Mesendoderm (in vitro differentiated cells): ENCODE data around the gene HPN.

Source experiments
- DNase-seq: peaks from one replicate; pipeline ENCODE4 v3.0.0; 2013
- H2AK5ac ChIP-seq: 2 replicates; pipeline ENCODE4 v1.6.1; 2013; ENCODE audit warnings: low read length, inconsistent platforms
- H2BK120ac ChIP-seq: 2 replicates; pipeline ENCODE4 v1.6.1; 2013; ENCODE audit warnings: low read depth, mild to moderate bottlenecking, low read length, moderate library complexity, mixed read lengths
- H2BK15ac ChIP-seq: replicated peaks from 2 replicates; pipeline ENCODE4 v1.6.1; 2013; ENCODE audit warnings: low read depth, mild to moderate bottlenecking, moderate library complexity
- H2BK5ac ChIP-seq: 2 replicates; pipeline ENCODE4 v1.6.1; 2013; ENCODE audit warnings: low read length, inconsistent platforms
- H3K18ac ChIP-seq: 2 replicates; pipeline ENCODE4 v1.6.1; 2013; ENCODE audit warnings: mild to moderate bottlenecking, low read length, mixed read lengths
- H3K23ac ChIP-seq: one replicate; pipeline ENCODE4 v1.6.1; 2013; ENCODE audit warnings: low read length
- H3K27ac ChIP-seq: 2 replicates; pipeline ENCODE4 v1.5.1; 2013; ENCODE audit warnings: low read depth, mild to moderate bottlenecking, inconsistent platforms, low read length, moderate library complexity
- H3K27me3 ChIP-seq: 2 replicates; pipeline ENCODE4 v1.6.1; 2013; ENCODE audit warnings: low read length, control low read depth, mild to moderate bottlenecking, inconsistent platforms; ENCODE audit not compliant: insufficient read depth, poor library complexity
- H3K36me3 ChIP-seq: 2 replicates; pipeline ENCODE4 v1.6.1; 2013; ENCODE audit warnings: low read length, inconsistent platforms; ENCODE audit not compliant: control insufficient read depth, insufficient read depth
- H3K4ac ChIP-seq: one replicate; pipeline ENCODE4 v1.6.1; 2013; ENCODE audit warnings: low read depth, mild to moderate bottlenecking, low read length, moderate library complexity
- H3K4me1 ChIP-seq: 2 replicates; pipeline ENCODE4 v1.6.1; 2013; ENCODE audit warnings: low read depth, low read length, inconsistent platforms; ENCODE audit not compliant: control insufficient read depth
- H3K4me2 ChIP-seq: 2 replicates; pipeline ENCODE4 v1.6.1; 2013; ENCODE audit warnings: low read length
- H3K4me3 ChIP-seq: 2 replicates; pipeline ENCODE4 v1.5.1; 2013; ENCODE audit warnings: mild to moderate bottlenecking, low read length
- H3K56ac ChIP-seq: one replicate; pipeline ENCODE4 v1.6.1; 2013; ENCODE audit warnings: low read length
- H3K79me1 ChIP-seq: 2 replicates; pipeline ENCODE4 v1.6.1; 2013; ENCODE audit warnings: low read length, inconsistent platforms
- H3K79me2 ChIP-seq: 2 replicates; pipeline ENCODE4 v1.6.1; 2013; ENCODE audit warnings: mild to moderate bottlenecking, low read length; ENCODE audit not compliant: control insufficient read depth, insufficient read depth
- H3K9ac ChIP-seq: 2 replicates; pipeline ENCODE4 v1.6.1; 2013; ENCODE audit warnings: low read length, inconsistent platforms
- H4K5ac ChIP-seq: one replicate; pipeline ENCODE4 v1.6.1; 2013; ENCODE audit warnings: low read length
- H4K8ac ChIP-seq: one replicate; pipeline ENCODE4 v1.6.1; 2013; ENCODE audit warnings: low read depth, mild to moderate bottlenecking, control low read depth, low read length, moderate library complexity
- WGBS: extraction: QIAGEN DNeasy Blood & Tissue Kit; methylation state at CpG from one replicate; pipeline ENCODE4 v1.1.7; 2013; ENCODE audit warnings: low lambda C conversion rate, missing lambda C conversion rate; ENCODE audit not compliant: insufficient coverage; ENCODE audit errors: extremely low coverage; 5-methylcytosine and 5-hydroxymethylcytosine counted together

HPN gene

GRCh38 chr19:35084509-35084762 is 42.9 kb downstream of the HPN start:
- Histone ChIP-seq H3K4me2 (no peak overlapping the region), H4K8ac (no peak overlapping the region), H2AK5ac (no peak overlapping the region), H3K23ac (no peak overlapping the region), H3K9ac (no peak overlapping the region), H3K27ac (no peak overlapping the region), H3K79me2 (no peaks in the 10 kb centered on the region), H3K79me1 (no peaks in the 10 kb centered on the region), H4K5ac (no peak overlapping the region), H3K56ac (peak overlapping the region; percentile 49), H3K4me1 (no peaks in the 10 kb centered on the region), H3K36me3 (no peaks in the 10 kb centered on the region), H2BK5ac (no peak overlapping the region), H3K27me3 (no peaks in the 10 kb centered on the region), H3K18ac (no peak overlapping the region), H2BK120ac (no peak overlapping the region), H3K4me3 (no peak overlapping the region), H3K4ac (no peak overlapping the region), H2BK15ac (no peak overlapping the region)
- no CpG with 5 or more reads among the region's 3 CpGs for WGBS
- peak; percentile 43 for DNase-seq

GRCh38 chr19:35085947-35086346 is 44.4 kb downstream of the HPN start:
- no peak overlapping the region for H2AK5ac ChIP-seq
- no CpG with 5 or more reads among the region's 6 CpGs for whole genome bisulfite sequencing
- no peaks in the 10 kb centered on the region for H3K27me3 ChIP-seq
- H3K18ac ChIP-seq: no peak overlapping the region
- H2BK120ac ChIP-seq: no peak overlapping the region
- peaks cover 2% of the 10 kb centered on the region for H3K4me1 ChIP-seq
- no peak overlapping the region for H3K27ac ChIP-seq
- no peak for DNase-seq
- H3K4ac ChIP-seq: no peak overlapping the region
- H3K36me3 ChIP-seq: no peaks in the 10 kb centered on the region
- no peaks in the 10 kb centered on the region for H3K79me2 ChIP-seq
- H3K56ac ChIP-seq: no peak overlapping the region
- H3K4me3 ChIP-seq: no peak overlapping the region
- H3K9ac ChIP-seq: no peak overlapping the region
- H4K8ac ChIP-seq: no peak overlapping the region
- no peak overlapping the region for H2BK15ac ChIP-seq
- no peak overlapping the region for H3K23ac ChIP-seq
- no peak overlapping the region for H4K5ac ChIP-seq
- H3K4me2 ChIP-seq: no peak overlapping the region
- no peaks in the 10 kb centered on the region for H3K79me1 ChIP-seq
- no peak overlapping the region for H2BK5ac ChIP-seq

GRCh38 chr19:35086455-35086854 is 44.9 kb downstream of the HPN start:
- H3K36me3 ChIP-seq: no peaks in the 10 kb centered on the region
- H3K27me3 ChIP-seq: no peaks in the 10 kb centered on the region
- H2AK5ac ChIP-seq: no peak overlapping the region
- H2BK15ac ChIP-seq: no peak overlapping the region
- H2BK5ac ChIP-seq: no peak overlapping the region
- H3K79me2 ChIP-seq: no peaks in the 10 kb centered on the region
- H3K4ac ChIP-seq: no peak overlapping the region
- H4K8ac ChIP-seq: no peak overlapping the region
- H3K4me2 ChIP-seq: no peak overlapping the region
- no peak overlapping the region for H4K5ac ChIP-seq
- no peaks in the 10 kb centered on the region for H3K79me1 ChIP-seq
- WGBS: no CpG with 5 or more reads among the region's 8 CpGs
- peaks cover 2% of the 10 kb centered on the region for H3K4me1 ChIP-seq
- no peak for DNase-seq
- H3K18ac ChIP-seq: no peak overlapping the region
- no peak overlapping the region for H3K9ac ChIP-seq
- H3K27ac ChIP-seq: no peak overlapping the region
- no peak overlapping the region for H3K4me3 ChIP-seq
- H2BK120ac ChIP-seq: no peak overlapping the region
- no peak overlapping the region for H3K23ac ChIP-seq
- H3K56ac ChIP-seq: no peak overlapping the region

- Histone ChIP-seq H3K27me3 (no peaks in the 10 kb centered on the region), H2AK5ac (no peak overlapping the region), H4K5ac (no peak overlapping the region), H3K4me3 (no peak overlapping the region), H3K79me1 (no peaks in the 10 kb centered on the region), H3K36me3 (no peaks in the 10 kb centered on the region), H3K23ac (no peak overlapping the region), H2BK15ac (no peak overlapping the region), H3K9ac (no peak overlapping the region), H3K18ac (no peak overlapping the region), H4K8ac (no peak overlapping the region), H3K4me2 (no peak overlapping the region), H3K4me1 (peaks cover 2% of the 10 kb centered on the region), H3K4ac (no peak overlapping the region), H3K79me2 (no peaks in the 10 kb centered on the region), H3K56ac (no peak overlapping the region), H2BK120ac (no peak overlapping the region), H3K27ac (no peak overlapping the region), H2BK5ac (no peak overlapping the region)
- no peak for DNase-seq
Observed at GRCh38 chr19:35087393-35087792, 45.9 kb downstream of the HPN start.

GRCh38 chr19:35088131-35088913 is 46.8 kb downstream of the HPN start:
- H2BK120ac ChIP-seq: no peak overlapping the region
- no peak overlapping the region for H3K4me3 ChIP-seq

GRCh38 chr19:35089554-35089953 is 48.0 kb downstream of the HPN start:
- WGBS: no CpG with 5 or more reads among the region's 8 CpGs
- Histone ChIP-seq H3K18ac (no peak overlapping the region), H3K4me2 (no peak overlapping the region)

More at GRCh38 chr19:35088131-35088913, 46.8 kb downstream of the HPN start:
- H3K4me2 ChIP-seq: no peak overlapping the region
- no peaks in the 10 kb centered on the region for H3K36me3 ChIP-seq
- no peak overlapping the region for H4K5ac ChIP-seq
- no peaks in the 10 kb centered on the region for H3K79me2 ChIP-seq
- H2BK5ac ChIP-seq: peak overlapping the region; percentile 27
- DNase-seq: peak; percentile 77
- no peak overlapping the region for H3K18ac ChIP-seq
- H3K27ac ChIP-seq: no peak overlapping the region
- H2BK15ac ChIP-seq: no peak overlapping the region
- no peak overlapping the region for H4K8ac ChIP-seq
- H3K9ac ChIP-seq: no peak overlapping the region
- H3K79me1 ChIP-seq: no peaks in the 10 kb centered on the region
- no peaks in the 10 kb centered on the region for H3K27me3 ChIP-seq
- H3K23ac ChIP-seq: no peak overlapping the region
- WGBS: no CpG with 5 or more reads among the region's 8 CpGs
- peaks cover 2% of the 10 kb centered on the region for H3K4me1 ChIP-seq
- no peak overlapping the region for H3K4ac ChIP-seq
- peak overlapping the region; percentile 22 for H3K56ac ChIP-seq
- H2AK5ac ChIP-seq: no peak overlapping the region

More at GRCh38 chr19:35089554-35089953, 48.0 kb downstream of the HPN start:
- no peaks in the 10 kb centered on the region for H3K79me1 ChIP-seq
- H4K5ac ChIP-seq: no peak overlapping the region
- H3K4me3 ChIP-seq: no peak overlapping the region
- no peak overlapping the region for H3K9ac ChIP-seq
- H2BK120ac ChIP-seq: no peak overlapping the region
- no peak overlapping the region for H3K27ac ChIP-seq
- H2BK5ac ChIP-seq: no peak overlapping the region
- no peak overlapping the region for H3K23ac ChIP-seq
- H3K36me3 ChIP-seq: no peaks in the 10 kb centered on the region
- H3K79me2 ChIP-seq: no peaks in the 10 kb centered on the region
- no peak for DNase-seq
- H3K56ac ChIP-seq: no peak overlapping the region
- H2BK15ac ChIP-seq: no peak overlapping the region
- no peak overlapping the region for H2AK5ac ChIP-seq
- no peak overlapping the region for H4K8ac ChIP-seq
- H3K27me3 ChIP-seq: no peaks in the 10 kb centered on the region
- H3K4me1 ChIP-seq: peaks cover 2% of the 10 kb centered on the region
- H3K4ac ChIP-seq: no peak overlapping the region
